Measurements from ENCODE around the gene RSRC2.

DNA sequence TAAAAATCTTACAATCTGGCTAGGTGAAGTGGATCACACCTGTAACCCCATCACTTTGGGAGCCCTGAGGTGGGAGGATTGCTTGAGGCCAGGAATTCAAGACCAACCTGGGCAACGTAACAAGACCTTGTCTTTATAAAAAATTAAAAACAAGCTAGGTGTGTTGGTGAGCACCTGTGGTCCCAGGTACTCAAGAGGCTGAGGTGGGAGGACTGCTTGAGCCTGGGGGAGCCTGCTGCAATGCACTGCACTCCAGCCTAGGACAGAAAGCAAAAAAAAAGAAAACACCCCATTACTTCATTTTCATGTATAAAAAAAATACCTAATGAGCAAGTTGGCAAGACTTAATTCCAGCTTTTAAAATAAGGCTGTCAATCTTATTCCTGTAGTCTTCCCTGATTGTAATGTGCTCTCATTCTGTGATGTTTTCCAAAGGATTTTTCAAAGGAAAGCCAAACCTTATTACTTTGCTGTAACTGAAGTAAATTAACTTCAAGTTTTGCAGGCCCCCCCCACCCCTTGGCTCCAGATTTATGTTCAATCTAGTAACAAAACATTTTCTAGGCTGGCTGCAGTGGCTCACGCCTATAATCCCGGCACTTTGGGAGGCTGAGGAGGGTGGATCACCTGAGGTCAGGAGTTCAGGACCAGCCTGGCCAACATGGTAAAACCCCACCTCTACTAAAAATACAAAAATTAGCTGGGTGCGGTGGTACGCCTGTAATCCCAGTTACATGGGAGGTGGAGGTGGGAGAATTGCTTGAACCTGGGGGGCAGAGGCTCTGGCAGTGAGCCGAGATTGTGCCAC is 22.7 kb downstream of the RSRC2 start:
- TF ChIP-seq, protein P1, sequence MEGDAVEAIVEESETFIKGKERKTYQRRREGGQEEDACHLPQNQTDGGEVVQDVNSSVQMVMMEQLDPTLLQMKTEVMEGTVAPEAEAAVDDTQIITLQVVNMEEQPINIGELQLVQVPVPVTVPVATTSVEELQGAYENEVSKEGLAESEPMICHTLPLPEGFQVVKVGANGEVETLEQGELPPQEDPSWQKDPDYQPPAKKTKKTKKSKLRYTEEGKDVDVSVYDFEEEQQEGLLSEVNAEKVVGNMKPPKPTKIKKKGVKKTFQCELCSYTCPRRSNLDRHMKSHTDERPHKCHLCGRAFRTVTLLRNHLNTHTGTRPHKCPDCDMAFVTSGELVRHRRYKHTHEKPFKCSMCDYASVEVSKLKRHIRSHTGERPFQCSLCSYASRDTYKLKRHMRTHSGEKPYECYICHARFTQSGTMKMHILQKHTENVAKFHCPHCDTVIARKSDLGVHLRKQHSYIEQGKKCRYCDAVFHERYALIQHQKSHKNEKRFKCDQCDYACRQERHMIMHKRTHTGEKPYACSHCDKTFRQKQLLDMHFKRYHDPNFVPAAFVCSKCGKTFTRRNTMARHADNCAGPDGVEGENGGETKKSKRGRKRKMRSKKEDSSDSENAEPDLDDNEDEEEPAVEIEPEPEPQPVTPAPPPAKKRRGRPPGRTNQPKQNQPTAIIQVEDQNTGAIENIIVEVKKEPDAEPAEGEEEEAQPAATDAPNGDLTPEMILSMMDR (IDR thresholded peaks at IDR 0.05 in 8 of 11, conservative IDR thresholded peaks at IDR 0.05 in 3 of 11), result no peak
- TF ChIP-seq POLR2A (IDR thresholded peaks at IDR 0.05) (no peak), POLR2AphosphoS5 (IDR thresholded peaks at IDR 0.05) (peak in 1 of 3 donors; percentile 41)
